Measurements from ENCODE around the gene LMNTD1.

- TF ChIP-seq CTCF (IDR thresholded peaks at IDR 0.05; ENCODE audit: low read depth, low read length, missing input control) (no peak), YY1 (IDR thresholded peaks at IDR 0.05) (no peak), SP1 (IDR thresholded peaks at IDR 0.05) (no peak), MAX (IDR thresholded peaks at IDR 0.05) (no peak), REST (IDR thresholded peaks at IDR 0.05) (no peak), TAF1 (conservative IDR thresholded peaks at IDR 0.05) (no peak), JUND (IDR thresholded peaks at IDR 0.05) (no peak), ZBTB33 (IDR thresholded peaks at IDR 0.05) (no peak), NR2F2 (IDR thresholded peaks at IDR 0.05) (no peak), ATF3 (IDR thresholded peaks at IDR 0.05) (no peak)
Measured at GRCh38 chr12:25472453-25472852, 80.6 kb downstream of the LMNTD1 start.

All from liver (tissue), 3 donors.